Measurements from ENCODE around the gene DGAT2. TPM values are rescaled to one million over a fixed set of nuclear protein-coding genes. Genes with fewer than 3 reads are reported as not detected.

The DGAT2 gene
- total and polyA plus RNA-seq, 2 experiments from 2014 or later = 23.7 to 44.9 TPM

GRCh38 chr11:75823415-75823814, 54.8 kb downstream of the DGAT2 start:
- no peak for TF ChIP-seq CTCF (IDR thresholded peaks at IDR 0.05; ENCODE audit: low read depth, low read length)
- no peak overlapping the region for H3K27ac ChIP-seq
- no peak overlapping the region for H3K4me3 ChIP-seq
- H3K36me3 ChIP-seq = no peaks in the 10 kb centered on the region
- H3K27me3 ChIP-seq = no peaks in the 10 kb centered on the region
- H3K9me3 ChIP-seq (ENCODE audit: low read depth) = no peaks in the 10 kb centered on the region
- peaks cover 2% of the 10 kb centered on the region for H3K4me1 ChIP-seq (ENCODE audit: low read depth)
- no peak for DNase-seq (ENCODE audit: low read depth in 1 of 2, low spot score in 1 of 2)

- DNase-seq (ENCODE audit: low read depth in 1 of 2, low spot score in 1 of 2) = peak in 1 of 2 donors; percentile 27
- Histone ChIP-seq H3K4me3 (no peak overlapping the region), H3K27me3 (no peaks in the 10 kb centered on the region), H3K9me3 (ENCODE audit: low read depth) (no peaks in the 10 kb centered on the region), H3K36me3 (no peaks in the 10 kb centered on the region), H3K27ac (no peak overlapping the region), H3K4me1 (ENCODE audit: low read depth) (peaks cover 2% of the 10 kb centered on the region)
- no peak for TF ChIP-seq CTCF (IDR thresholded peaks at IDR 0.05; ENCODE audit: low read depth, low read length)
These were observed 55.4 kb downstream of the DGAT2 start for GRCh38 chr11:75823946-75824345.

- no peaks in the 10 kb centered on the region for H3K9me3 ChIP-seq (ENCODE audit: low read depth)
- no peak overlapping the region for H3K4me3 ChIP-seq
- H3K36me3 ChIP-seq = no peaks in the 10 kb centered on the region
- no peak for TF ChIP-seq CTCF (IDR thresholded peaks at IDR 0.05; ENCODE audit: low read depth, low read length)
- DNase-seq (ENCODE audit: low read depth in 1 of 2, low spot score in 1 of 2) = peak in 1 of 2 donors; percentile 70
- no peaks in the 10 kb centered on the region for H3K27me3 ChIP-seq
- peak overlapping the region; percentile 80 for H3K27ac ChIP-seq
- H3K4me1 ChIP-seq (ENCODE audit: low read depth) = peaks cover 3% of the 10 kb centered on the region
These were observed 58.1 kb downstream of the DGAT2 start for GRCh38 chr11:75826461-75827230.

- peak in 1 of 2 donors; percentile 47 for DNase-seq (ENCODE audit: low read depth in 1 of 2, low spot score in 1 of 2)
- no peaks in the 10 kb centered on the region for H3K36me3 ChIP-seq
- H3K4me3 ChIP-seq = no peak overlapping the region
- peaks cover 12% of the 10 kb centered on the region for H3K4me1 ChIP-seq (ENCODE audit: low read depth)
- no peak for TF ChIP-seq CTCF (IDR thresholded peaks at IDR 0.05; ENCODE audit: low read depth, low read length)
- H3K27ac ChIP-seq = no peak overlapping the region
- H3K27me3 ChIP-seq = no peaks in the 10 kb centered on the region
- H3K9me3 ChIP-seq (ENCODE audit: low read depth) = no peaks in the 10 kb centered on the region
These were observed 59.0 kb downstream of the DGAT2 start for GRCh38 chr11:75827562-75827961.

- H3K36me3 ChIP-seq = no peaks in the 10 kb centered on the region
These were observed 63.4 kb downstream of the DGAT2 start for GRCh38 chr11:75831915-75832502.

More at GRCh38 chr11:75831915-75832502, 63.4 kb downstream of the DGAT2 start:
- Histone ChIP-seq H3K9me3 (ENCODE audit: low read depth) (no peaks in the 10 kb centered on the region), H3K4me3 (no peak overlapping the region), H3K4me1 (ENCODE audit: low read depth) (peaks cover 12% of the 10 kb centered on the region), H3K27me3 (no peaks in the 10 kb centered on the region), H3K27ac (peak overlapping the region; percentile 64)
- peak in 1 of 2 donors; percentile 43 for DNase-seq (ENCODE audit: low read depth in 1 of 2, low spot score in 1 of 2)
- TF ChIP-seq CTCF (IDR thresholded peaks at IDR 0.05; ENCODE audit: low read depth, low read length) = no peak
